T-helper 17 cell (primary cell): ENCODE results near the gene TTC6. TPM values are rescaled to one million over a fixed set of nuclear protein-coding genes. Genes with fewer than 3 reads are reported as not detected.
"Not testable (repeated sequence)": the region's sequence is repeated elsewhere in the genome, so short reads cannot be mapped to it uniquely, and the experiment has no call there.

ENCODE experiments used
- ATAC-seq: fragments of 150-1000 bp; cut with Tn5 transposase; 2 replicates; pipeline ENCODE4 v1.10.0; 2021; ENCODE audit warnings: mild to moderate bottlenecking, moderate library complexity
- DNase-seq, 3 donors: peaks; one replicate each; pipeline versions ENCODE4 v3.0.0 to v3.0.0-alpha.2; 2020 to 2021
- H3K9me3 ChIP-seq: one replicate; pipeline ENCODE4 v1.7.0; 2013; ENCODE audit warnings: low read length, mild to moderate bottlenecking; ENCODE audit not compliant: control insufficient read depth, poor library complexity, severe bottlenecking
- H3K27ac Mint-ChIP-seq: one replicate; pipeline ENCODE4 v1.8.0; 2022; ENCODE audit warnings: mild to moderate bottlenecking, moderate library complexity, mixed read lengths
- H3K27me3 Mint-ChIP-seq: one replicate; pipeline ENCODE4 v1.8.0; 2022; ENCODE audit warnings: mixed read lengths
- H3K36me3 Mint-ChIP-seq: one replicate; pipeline ENCODE4 v1.8.0; 2022; ENCODE audit warnings: low read depth, mixed read lengths
- H3K4me1 Mint-ChIP-seq: one replicate; pipeline ENCODE4 v1.8.0; 2022; ENCODE audit warnings: mild to moderate bottlenecking, mixed read lengths
- H3K4me3 Mint-ChIP-seq: one replicate; pipeline ENCODE4 v1.8.0; 2022; ENCODE audit warnings: mild to moderate bottlenecking, moderate library complexity, mixed read lengths
- total RNA-seq, 4 donors: library from RNA in 2 of 4; stranded (reverse) in 2 of 4; gene quantifications; one replicate each; pipeline ENCODE4 v1.2.3 and lab custom pipeline; 2022 to 2026

TTC6 gene, protein sequence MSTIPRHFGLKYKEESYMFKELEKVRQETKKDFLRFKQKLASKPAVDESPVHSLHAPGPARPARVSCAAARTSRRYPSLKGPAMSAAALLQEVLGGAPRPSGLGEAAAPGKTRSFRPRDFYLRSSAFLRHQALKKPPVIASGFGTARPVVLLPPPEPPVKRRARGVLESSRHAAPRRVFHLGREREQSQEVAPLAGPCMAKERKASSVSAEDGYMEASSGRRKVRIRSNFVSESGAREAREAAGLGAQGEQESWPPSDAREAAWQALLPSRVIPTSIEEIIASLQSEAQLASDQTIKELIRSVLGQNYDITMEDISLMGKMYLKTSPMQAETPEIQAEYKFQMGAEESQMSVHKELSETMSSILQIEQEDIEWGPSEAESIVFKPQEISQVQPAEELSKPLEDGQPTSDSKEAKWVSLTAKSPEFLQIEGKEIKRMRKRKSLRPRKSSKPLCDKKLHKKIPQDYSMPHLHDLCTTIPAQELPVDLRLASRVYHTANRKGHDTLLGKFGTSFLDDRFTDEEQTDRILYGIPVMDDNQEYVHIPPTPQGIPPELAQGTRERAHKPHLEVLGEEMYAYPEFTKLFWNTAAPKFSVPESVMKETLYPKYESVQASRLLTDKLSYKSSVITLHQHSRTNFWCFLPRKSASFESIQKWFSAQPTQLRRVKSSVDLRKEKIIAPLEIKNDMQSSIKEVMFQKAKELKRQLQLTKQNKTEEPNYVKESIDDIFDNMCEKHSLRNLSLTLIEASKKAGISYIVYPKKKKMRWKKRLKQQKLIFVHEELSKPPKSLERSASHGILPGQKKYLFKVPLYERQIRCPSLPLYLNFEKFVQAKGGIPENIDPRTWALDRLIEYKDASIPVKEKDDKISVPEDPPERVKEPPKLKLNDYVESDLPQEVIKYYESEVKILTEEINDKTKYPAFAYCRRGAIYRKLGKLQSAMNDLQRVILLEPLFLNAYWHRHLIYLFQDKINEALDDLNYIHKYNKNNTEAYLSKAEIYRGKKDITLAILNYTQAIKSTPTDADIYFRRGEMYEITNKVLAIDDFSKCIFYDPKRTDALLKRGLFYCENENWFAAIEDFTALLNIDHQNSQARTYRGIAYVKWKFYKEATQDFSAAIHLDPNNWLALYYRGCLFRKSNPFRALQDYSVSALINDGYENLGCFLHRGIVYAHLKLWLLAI (N-terminal part only)
- total RNA-seq (not detected), total RNA-seq (lab: John Stamatoyannopoulos, UW) (0 to 0.35 reads per million in 2 donors)

DNA sequence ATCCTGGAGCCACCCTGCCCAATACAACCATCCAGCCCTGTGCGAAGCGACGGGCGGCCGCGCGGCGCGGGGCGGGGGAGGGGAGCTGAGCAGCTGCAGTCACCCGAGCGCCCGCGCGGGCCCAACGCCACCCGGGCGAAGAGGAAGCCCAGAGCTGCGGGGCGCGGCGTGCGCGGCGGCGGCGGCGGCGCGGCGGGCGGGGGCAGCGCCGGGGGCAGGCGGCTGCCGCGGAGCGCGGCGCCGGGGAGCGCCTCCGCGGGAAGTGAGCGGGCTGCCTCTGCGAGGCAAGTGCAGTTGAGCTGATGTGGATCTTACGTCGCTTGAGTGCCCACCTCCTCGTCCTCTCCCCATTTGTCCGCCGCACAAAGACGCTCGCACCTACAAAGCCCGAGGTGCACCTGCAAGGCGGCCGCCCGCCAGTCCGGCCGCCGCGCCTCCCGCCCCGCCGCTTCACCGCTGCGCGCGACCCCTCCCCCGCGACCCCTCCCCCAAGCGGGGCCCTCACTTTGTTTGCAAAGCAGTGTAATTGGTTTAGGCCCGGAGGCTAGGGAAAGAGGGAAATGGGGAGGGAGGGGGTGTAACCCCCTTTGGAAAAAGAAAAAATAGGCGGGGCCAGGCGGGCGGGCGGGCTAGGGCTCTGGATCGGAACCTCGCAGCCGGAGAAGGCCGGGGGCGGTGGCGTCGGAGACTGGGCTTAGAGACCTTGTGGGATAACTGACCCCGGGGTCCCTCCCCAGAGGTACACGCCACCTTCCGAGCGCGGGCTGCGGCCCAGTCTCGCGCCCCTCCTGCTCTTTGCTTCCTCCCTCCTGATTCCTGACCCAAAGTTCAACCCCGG is at the start of gene TTC6, which contains the start of gene FOXA1:
Gene TTC6, plus strand, starts transcription at position 659 of the 838 bp plus-strand sequence. CDS start 26,436 bp downstream, outside the sequence.
Gene FOXA1, minus strand, starts transcription at position 279 of the 838 bp plus-strand sequence. Its CDS starts 277 bp downstream, at position 2.
- H3K9me3 ChIP-seq, result no peaks in the 10 kb centered on the region
- H3K36me3 Mint-ChIP-seq, result peaks cover 10% of the 10 kb centered on the region
- peaks cover 8% of the 10 kb centered on the region for H3K4me1 Mint-ChIP-seq
- H3K4me3 Mint-ChIP-seq, result peak within 1 kb of the TSS; percentile 73
- H3K27ac Mint-ChIP-seq, result peak within 1 kb of the TSS; percentile 86
- peaks cover 75% of the 10 kb centered on the region for H3K27me3 Mint-ChIP-seq
- peak; percentile 22 for ATAC-seq
- no peak for DNase-seq

DNA sequence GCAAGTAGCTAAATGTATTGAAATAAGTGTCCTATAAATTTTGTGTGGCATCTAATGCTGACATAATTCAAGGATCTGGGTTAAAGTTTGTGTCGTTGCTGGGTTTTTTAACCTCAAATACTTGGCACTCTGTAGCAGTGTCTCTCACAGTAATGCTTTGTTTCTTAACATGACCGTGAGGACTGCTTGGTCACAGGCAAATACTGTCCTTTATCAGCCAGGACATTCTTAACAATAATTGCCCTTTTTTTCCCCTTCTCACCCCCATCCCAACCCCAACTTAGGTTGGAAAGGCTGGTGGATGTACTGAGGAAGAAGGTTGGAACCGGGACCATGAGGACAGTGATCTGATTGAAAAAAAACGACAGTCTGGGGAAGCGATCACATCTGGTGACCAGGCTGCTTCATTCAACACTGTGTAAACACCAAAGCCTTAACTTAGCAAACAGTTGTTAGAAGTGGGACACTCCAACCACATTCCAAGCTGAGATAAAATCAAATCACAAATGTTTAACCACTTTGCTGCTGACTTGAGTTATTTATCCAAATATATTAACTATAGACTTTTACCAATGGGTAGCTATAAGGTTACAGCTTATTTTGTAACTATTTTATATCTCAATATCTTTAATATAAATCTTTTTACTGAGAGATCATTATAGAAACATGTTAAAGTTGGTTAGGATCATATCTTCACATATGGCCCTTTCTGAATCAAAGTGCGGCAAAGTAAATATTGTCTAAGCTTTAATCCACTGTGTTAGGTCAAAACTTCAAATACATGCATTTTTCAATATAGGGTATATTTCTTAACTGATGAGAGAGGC is 48.6 kb upstream of the TTC6 start:
- Mint-ChIP-seq H3K4me3 (no peak overlapping the region), H3K27me3 (no peaks in the 10 kb centered on the region), H3K27ac (no peak overlapping the region), H3K36me3 (no peaks in the 10 kb centered on the region), H3K4me1 (no peaks in the 10 kb centered on the region)
- H3K9me3 ChIP-seq, result no peaks in the 10 kb centered on the region
- ATAC-seq, result no peak
- DNase-seq, result no peak

DNA sequence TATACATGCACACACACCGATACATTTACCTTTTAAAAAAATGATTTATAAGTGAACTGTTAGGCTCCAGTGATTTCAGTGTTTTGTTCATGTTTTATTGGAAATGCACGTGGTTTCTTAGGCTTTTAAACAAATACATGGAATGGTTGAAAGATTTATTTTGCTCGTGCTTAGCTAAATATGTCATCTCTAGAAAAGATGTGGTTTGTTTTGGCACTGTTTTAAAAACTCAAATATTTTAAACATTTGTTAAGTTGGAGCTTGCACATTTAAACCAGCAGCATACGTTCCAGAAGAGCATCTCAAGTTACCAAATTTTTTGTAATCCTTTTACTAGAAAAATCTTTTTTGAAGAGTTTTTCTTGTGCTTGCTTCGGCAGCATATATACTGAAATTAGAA is 44.9 kb upstream of the TTC6 start:
- no peak for DNase-seq
- no peaks in the 10 kb centered on the region for H3K36me3 Mint-ChIP-seq
- H3K4me3 Mint-ChIP-seq, result no peak overlapping the region
- no peak for ATAC-seq
- no peaks in the 10 kb centered on the region for H3K27me3 Mint-ChIP-seq
- no peaks in the 10 kb centered on the region for H3K4me1 Mint-ChIP-seq
- no peaks in the 10 kb centered on the region for H3K9me3 ChIP-seq
- no peak overlapping the region for H3K27ac Mint-ChIP-seq

DNA sequence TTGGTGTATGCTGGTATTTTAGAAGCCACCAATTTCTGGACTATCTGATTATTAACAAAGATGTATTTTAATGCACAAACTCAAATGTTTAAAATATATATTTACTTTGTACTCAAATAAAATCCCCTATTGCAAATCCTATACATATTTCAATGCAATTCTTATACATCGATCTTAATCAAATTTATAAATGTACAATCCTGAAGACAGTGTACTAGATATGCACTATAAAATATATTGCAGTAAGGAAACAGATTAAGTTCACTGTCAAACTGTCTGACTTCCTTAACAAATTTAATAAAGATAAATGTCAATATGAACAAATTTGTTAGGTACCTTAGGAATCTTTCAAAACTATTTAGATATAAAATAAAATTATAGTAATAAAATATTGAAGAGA is 44.3 kb upstream of the TTC6 start:
- Mint-ChIP-seq H3K4me3 (no peak overlapping the region), H3K36me3 (no peaks in the 10 kb centered on the region), H3K4me1 (no peaks in the 10 kb centered on the region), H3K27ac (no peak overlapping the region), H3K27me3 (no peaks in the 10 kb centered on the region)
- no peak for DNase-seq
- H3K9me3 ChIP-seq, result no peaks in the 10 kb centered on the region
- no peak for ATAC-seq

DNA sequence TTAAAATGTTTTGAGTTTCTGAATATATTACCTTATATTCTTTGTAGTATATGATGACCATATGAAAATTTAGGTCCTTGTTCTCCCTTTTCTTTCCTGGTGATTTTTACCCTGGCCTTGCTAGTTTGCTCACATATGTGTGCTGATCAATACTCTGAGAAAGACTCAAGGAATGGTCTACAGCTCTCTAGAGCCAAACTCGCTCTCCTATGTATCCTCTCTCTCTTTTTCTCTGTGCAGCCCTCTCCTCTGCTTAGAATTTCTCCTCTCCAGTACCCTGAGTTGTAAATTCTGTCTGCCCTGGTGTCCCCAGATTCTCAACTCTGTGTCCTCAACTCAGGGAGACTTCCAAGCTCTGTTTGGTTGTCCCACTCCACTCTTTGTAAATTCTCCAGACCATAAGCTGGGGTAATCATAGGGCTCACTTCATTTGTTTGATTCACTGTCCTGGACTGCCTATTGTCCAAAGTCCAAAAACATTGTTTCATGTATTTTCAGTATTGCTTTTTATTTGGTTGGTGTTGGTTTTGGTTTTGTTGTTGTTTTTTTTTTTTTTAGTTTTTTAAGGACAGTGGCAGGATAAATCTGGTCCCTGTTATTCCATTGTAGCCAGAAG is 41.4 kb upstream of the TTC6 start:
- Mint-ChIP-seq H3K4me1 (no peaks in the 10 kb centered on the region), H3K4me3 (no peak overlapping the region), H3K36me3 (no peaks in the 10 kb centered on the region), H3K27ac (no peak overlapping the region), H3K27me3 (no peaks in the 10 kb centered on the region)
- no peaks in the 10 kb centered on the region for H3K9me3 ChIP-seq
- DNase-seq (no peak), ATAC-seq (no peak)

DNA sequence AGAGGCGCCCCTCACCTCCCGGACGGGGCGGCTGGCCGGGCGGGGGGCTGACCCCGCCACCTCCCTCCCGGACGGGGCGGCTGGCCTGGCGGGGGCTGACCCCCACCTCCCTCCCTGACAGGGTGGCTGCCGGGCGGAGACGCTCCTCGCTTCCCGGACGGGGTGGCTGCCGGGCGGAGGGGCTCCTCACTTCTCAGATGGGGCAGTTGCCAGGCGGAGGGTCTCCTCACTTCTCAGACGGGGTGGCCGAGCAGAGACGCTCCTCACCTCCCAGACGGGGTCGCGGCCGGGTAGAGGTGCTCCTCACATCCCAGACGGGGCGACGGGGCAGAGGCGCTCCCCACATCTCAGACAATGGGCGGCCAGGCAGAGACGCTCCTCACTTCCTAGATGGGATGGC is 39.8 kb upstream of the TTC6 start:
- H3K27me3 Mint-ChIP-seq, H3K36me3 Mint-ChIP-seq, H3K9me3 ChIP-seq, H3K27ac Mint-ChIP-seq, DNase-seq, ATAC-seq, H3K4me1 Mint-ChIP-seq, H3K4me3 Mint-ChIP-seq: not testable (repeated sequence)

DNA sequence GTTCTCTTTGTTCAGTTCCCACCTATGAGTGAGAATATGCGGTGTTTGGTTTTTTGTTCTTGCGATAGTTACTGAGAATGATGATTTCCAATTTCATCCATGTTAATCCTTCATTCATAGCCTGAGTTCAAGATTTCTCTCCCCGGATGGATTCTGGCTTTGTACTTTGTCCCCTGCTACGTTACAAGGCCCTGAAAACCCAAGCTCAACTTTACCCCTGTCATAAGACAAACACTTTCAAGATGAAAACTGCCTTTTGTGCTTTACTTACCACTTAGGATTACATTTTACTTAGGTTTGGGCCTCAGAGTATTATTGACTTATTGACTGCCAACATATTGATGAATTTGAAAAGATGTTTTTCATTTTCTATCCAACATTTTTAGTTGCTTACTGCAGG is 36.7 kb upstream of the TTC6 start:
- H3K9me3 ChIP-seq, result no peaks in the 10 kb centered on the region
- DNase-seq (no peak), ATAC-seq (no peak)
- H3K27me3 Mint-ChIP-seq, result no peaks in the 10 kb centered on the region
- no peaks in the 10 kb centered on the region for H3K36me3 Mint-ChIP-seq
- no peak overlapping the region for H3K27ac Mint-ChIP-seq
- no peaks in the 10 kb centered on the region for H3K4me1 Mint-ChIP-seq
- H3K4me3 Mint-ChIP-seq, result no peak overlapping the region

DNA sequence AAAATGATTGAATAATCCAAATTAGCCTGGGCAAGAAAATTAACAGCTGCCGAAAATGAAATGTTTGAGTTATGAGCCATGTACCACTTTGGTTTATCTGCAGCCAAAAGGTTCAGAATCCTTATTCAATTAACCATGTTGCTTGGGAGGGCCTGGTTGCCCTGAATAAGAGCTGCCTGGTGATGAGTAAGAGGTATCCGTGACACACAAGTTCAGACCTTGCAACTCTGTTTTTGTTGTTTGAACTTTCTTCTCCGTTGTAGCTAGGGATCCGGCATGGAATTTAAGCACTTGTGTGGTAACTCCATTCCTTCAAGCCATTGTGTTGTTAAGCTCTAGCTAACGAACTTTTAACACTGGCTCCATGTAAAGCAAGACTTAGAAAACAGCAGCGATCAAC is 36.0 kb upstream of the TTC6 start:
- no peaks in the 10 kb centered on the region for H3K36me3 Mint-ChIP-seq
- no peak overlapping the region for H3K4me3 Mint-ChIP-seq
- no peaks in the 10 kb centered on the region for H3K4me1 Mint-ChIP-seq
- no peak overlapping the region for H3K27ac Mint-ChIP-seq
- no peaks in the 10 kb centered on the region for H3K9me3 ChIP-seq
- no peaks in the 10 kb centered on the region for H3K27me3 Mint-ChIP-seq
- no peak for ATAC-seq
- no peak for DNase-seq

DNA sequence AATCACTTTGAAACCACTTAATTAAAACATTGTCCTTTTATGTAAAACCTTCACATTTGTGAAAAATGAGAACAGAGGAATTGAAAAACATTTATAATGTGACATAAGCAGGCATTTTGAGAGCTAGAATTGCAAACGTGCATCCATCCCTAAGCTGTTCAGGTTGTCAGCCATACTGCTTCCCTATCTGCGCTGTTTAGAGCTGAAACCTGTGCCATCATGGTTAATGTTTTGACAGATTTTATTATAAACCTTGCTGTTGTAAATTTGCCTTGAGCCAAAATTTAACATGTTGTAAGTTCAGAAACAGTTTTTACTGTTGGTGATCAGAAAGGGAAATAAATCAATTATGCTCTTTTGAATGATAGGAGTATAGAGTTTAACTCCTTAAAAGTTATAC is 32.2 kb upstream of the TTC6 start:
- H3K4me3 Mint-ChIP-seq, result no peak overlapping the region
- no peaks in the 10 kb centered on the region for H3K9me3 ChIP-seq
- H3K36me3 Mint-ChIP-seq, result no peaks in the 10 kb centered on the region
- no peak overlapping the region for H3K27ac Mint-ChIP-seq
- ATAC-seq (no peak), DNase-seq (no peak)
- no peaks in the 10 kb centered on the region for H3K4me1 Mint-ChIP-seq
- H3K27me3 Mint-ChIP-seq, result no peaks in the 10 kb centered on the region

DNA sequence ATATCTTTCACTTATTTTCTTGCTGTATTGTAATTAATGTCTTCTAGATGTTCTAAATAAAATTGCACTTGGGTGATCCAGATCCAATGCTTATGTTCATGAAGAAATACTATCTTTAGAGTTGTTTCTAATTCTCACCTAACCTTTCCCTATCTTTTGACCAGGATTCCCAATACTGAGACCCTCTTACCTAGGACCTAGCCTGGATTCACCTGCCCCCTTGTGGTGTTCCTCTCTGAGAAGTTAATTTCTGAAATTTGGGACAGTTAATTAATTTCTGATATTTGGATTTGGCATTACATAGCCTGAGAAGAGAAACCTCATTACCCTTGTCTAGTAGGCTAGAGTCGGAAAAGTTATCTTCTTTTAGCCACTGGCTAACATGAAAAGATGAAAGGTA is 29.9 kb upstream of the TTC6 start:
- Mint-ChIP-seq H3K4me3 (no peak overlapping the region), H3K36me3 (no peaks in the 10 kb centered on the region), H3K27ac (no peak overlapping the region), H3K4me1 (no peaks in the 10 kb centered on the region), H3K27me3 (no peaks in the 10 kb centered on the region)
- DNase-seq (no peak), ATAC-seq (no peak)
- H3K9me3 ChIP-seq, result no peaks in the 10 kb centered on the region

DNA sequence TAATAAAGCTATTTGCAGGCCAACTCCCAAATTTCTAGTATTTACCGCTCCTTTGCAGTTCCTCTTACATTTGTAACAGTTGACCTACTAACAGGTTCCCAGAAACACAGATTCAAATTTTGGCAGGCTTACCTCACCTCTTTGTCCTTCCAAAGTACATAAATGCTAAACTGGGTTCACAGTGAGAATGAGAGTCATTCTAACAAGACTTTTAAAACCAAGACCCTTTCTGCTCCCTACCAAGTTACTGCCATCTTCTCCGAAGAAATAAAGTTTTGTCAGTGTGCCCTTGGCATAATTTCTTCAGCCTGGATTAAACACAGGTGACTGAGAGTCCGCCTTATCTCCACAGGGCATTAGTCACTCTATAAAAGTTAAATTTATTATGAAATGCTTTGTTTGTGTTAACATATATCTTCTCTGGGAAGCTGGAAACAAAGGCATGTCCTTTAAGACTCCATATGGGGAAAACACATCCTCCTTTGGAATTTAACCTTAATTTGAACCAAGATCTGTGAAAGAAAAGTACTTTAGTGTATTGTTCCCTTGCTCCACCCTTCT is 28.5 kb upstream of the TTC6 start:
- Mint-ChIP-seq H3K4me3 (no peak overlapping the region), H3K4me1 (no peaks in the 10 kb centered on the region), H3K27ac (no peak overlapping the region), H3K36me3 (no peaks in the 10 kb centered on the region), H3K27me3 (no peaks in the 10 kb centered on the region)
- no peaks in the 10 kb centered on the region for H3K9me3 ChIP-seq
- DNase-seq (no peak), ATAC-seq (no peak)
